Measurements from ENCODE around the gene CROCC2.

CROCC2 gene

GRCh38 chr2:240892925-240893324, 13.2 kb upstream of the CROCC2 start:
- no peak for DNase-seq

GRCh38 chr2:240893363-240893844, 12.7 kb upstream of the CROCC2 start:
- no peak for DNase-seq

DNA sequence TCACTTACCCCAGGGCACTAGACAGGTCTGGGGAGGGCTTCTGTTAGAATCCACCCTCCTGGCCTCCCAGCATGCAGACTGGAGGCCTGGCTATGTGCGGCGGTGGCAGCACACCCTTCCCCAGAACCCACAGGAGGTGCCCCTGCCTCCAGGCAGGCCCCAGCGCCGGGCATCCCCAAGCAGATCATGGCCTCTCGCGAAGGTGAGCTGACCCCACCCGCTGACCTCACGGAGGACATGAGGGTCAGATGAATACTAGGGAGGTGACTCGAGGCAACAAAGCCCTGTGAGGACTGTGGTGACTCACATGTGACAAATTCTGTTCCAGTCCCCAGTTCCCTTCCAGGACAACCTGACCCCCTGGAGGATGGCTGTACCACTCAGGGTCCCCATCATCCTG, 12.1 kb upstream of the CROCC2 start:
- no peak for DNase-seq

DNA sequence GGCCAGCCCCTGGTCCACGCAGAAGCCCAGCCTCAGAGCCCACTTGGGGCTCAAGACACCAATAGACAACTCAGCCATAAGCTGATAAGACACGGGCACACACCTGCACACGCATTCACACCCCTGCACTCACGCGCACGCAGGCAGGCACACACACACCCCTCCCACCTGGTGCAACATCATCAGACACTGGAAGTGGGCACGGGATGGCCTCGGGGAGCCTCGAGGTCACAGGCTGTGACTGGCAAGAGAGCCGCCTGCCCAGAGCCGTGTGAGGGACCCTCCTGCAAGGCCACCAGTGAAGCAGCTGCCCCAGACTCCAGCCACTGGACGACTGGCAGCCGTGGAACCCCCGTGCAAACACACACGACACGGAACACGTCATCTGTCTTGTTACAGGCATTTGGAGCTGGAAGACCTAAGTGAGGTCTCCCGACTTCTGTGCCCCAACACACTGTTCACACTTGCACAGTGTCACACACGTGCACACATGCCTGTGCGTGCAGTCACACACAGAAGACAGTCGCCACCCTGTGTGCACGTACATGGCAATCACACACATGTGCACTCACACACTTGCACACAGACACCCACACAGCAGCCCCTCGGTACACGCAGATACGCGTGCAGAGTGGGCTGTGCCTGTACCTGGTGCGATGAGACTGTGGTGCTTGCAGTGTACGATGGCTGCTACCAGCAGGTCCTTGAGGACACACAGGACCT, 11.1 kb upstream of the CROCC2 start:
- no peak for DNase-seq

DNA sequence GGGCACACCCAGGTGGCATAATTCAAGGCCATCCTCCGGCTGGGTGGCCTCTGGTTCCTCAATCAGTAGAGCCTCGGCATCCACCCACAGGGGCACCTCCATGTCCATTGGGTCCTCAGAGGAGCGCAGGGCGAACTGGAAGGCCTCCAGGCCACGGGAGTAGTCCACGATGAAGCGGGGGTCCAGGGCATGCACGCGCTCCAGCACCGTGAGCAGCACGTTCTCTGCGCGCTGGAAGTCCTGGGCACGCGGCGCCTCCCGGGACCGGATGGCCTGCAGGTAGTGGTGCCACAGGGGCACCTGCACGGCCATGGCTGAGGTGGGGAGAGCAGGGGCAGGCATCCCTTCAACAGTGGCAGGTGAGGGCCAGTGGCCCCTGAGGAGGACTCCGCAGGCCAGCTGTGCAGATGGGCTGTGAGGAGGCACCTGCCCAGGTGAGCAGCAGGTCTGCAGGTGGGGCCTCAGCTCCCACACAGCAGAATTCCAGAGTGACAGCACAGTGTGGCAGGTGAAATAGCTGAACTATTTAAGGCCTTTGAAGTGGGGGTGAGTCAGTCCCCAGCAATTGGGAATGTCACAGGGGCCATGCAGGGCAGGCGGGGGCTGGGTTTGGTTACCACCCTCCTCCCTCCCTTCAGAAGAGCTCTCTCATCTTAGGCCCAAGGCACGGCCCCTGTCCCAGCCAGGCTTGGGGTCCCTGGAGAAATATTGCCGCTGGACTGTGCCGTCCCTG, 10.3 kb upstream of the CROCC2 start, which contains the start of gene MAB21L4:
TSS of gene MAB21L4 (minus strand) at position 501 of the 733 bp plus-strand sequence. CDS start at position 342, 159 bp downstream.
- no peak for DNase-seq

DNA sequence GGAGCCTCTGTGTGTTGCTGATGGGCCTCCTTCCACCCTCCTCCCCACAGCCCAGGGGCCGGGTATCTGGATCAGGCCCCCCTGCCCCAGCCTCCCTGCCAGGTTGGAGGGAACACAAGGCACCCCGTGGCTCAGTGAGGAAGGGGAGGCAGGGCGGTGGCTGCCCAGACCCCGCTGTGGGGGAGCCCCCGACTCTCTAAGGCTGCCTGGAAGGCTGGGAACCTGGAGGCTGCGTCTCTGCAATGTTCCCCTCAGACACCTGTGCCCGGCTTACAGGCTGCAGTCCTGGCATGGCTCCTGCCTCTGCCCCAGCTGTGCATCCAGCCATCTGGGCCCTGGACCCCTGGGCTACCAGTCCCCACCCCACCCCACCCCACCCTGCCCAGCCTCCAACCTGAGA, 9.7 kb upstream of the CROCC2 start:
- no peak for DNase-seq

DNA sequence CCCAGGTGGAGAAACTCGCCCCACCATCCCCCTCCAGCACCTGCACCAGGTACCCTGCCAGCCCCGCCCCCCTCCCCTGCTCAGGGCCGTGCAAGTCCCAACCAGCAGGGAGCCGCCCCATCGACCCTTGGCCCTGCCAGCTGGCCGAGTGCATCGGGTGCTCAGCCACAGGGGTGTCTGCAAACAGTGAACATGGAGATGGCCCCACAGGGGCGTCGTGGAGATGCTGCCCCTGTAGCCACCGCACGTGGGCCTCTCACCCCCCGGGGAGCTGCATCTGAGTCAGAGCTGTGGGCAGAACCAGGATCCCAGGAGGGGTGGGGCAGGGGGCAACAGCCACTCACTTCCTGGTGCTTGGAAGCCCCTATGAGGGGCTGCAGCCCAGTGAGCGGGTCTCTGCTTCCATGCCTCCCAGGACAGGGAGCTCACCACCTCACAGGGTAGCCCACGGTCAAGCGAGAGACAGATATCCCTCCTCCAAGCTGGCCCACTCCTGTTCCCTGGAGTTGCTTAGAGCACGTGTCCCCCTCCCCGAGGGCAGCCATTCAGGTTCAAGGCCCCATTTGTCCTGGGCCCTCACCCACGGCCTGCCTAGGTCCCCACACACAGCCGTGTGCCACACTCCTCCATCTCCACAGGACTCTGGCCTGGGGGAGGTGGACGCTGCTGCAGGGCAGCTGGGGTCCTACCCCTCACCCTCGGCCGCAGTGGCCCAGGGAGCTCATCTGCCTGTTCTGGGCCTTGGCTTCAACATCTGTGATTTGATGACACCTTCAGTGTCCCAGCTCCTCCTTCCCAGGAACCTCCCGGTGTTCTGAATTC, 9.1 kb upstream of the CROCC2 start:
- no peak for DNase-seq

DNA sequence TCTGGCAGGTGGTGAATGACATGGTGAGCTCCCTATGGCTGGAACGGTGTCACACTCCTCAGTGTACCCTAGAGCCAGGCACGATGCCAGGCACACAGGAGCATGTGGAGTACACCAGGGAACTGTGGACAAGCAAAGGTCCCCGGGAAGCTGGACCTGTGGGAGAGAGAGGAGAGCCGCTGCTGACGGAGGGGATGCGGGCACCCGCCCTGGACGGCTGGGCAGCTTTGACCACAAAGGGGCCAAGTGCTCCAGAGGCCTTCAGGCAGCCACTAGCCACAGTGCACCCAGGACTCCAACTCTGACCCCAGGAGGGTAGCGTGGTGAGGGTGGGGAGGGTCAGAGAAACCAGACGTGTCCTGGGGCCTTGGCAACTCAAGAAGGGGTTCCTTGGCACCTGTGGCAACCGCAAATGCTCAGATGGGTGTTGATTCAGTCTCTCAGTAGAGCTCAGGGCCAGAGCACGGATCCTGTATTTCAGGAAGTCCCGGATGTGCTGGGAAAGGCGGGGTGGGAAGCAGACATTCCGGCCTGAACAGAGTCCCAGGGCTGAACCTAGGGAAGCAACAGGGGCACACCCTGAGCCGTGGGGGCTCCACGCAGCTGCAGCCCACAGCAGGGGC, 7.9 kb upstream of the CROCC2 start:
- no peak for DNase-seq

- no peak for DNase-seq
Observed at GRCh38 chr2:240898731-240899467, 7.2 kb upstream of the CROCC2 start.

DNA sequence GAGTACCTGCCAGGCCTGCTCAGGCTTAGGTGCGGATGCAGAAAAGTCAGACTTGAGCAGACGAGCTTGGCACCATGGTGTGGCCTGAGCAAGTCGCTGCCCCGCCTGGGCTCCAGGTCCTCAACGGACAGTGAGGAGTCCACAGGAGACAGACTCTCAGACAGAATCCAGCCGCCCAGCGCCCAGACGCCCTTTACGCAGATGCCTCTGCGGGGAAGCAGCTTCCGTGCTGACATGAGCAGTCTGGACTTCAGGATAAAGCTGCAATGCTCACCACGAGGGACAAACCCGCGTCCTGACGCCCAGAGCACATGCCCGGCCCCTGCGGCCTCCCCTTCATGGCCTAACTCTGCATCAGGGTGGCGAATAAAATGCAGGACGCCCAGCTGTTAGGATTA, 6.7 kb upstream of the CROCC2 start:
- no peak for DNase-seq

- DNase-seq, result no peak
Observed at GRCh38 chr2:240900141-240900860, 5.8 kb upstream of the CROCC2 start.

DNA sequence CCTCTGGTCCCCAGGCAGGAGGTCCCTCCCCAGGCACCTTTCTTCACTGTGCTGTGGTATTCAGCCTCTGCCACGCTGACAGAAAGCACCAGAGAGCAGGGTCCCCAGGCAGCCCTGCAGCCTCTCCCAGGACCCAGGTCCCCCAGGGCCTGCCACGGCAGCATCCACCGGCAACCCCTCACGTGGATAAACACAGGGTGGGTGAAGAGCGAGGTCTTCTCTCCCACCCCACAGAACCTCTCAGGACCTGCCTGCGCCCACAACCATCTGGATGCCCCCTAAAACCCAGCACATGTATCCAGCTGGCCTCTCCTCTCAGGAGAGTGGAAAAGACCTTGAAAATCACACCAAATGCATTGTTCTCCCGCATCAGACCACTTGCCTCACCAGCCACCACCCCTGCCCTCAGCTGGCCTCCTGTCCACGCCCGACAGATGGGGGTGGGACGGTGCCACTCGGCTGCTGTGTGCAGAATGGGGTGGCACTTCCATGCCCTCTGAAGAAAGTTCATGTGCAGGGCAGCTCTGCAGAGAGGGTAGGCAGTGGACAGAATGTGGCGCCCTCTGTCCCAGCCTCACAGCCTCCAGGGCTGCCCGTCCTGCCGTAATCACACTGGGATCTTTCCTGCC, 4.0 kb upstream of the CROCC2 start:
- no peak for DNase-seq

- DNase-seq, result no peak
Observed at GRCh38 chr2:240902615-240903041, 3.5 kb upstream of the CROCC2 start.

DNA sequence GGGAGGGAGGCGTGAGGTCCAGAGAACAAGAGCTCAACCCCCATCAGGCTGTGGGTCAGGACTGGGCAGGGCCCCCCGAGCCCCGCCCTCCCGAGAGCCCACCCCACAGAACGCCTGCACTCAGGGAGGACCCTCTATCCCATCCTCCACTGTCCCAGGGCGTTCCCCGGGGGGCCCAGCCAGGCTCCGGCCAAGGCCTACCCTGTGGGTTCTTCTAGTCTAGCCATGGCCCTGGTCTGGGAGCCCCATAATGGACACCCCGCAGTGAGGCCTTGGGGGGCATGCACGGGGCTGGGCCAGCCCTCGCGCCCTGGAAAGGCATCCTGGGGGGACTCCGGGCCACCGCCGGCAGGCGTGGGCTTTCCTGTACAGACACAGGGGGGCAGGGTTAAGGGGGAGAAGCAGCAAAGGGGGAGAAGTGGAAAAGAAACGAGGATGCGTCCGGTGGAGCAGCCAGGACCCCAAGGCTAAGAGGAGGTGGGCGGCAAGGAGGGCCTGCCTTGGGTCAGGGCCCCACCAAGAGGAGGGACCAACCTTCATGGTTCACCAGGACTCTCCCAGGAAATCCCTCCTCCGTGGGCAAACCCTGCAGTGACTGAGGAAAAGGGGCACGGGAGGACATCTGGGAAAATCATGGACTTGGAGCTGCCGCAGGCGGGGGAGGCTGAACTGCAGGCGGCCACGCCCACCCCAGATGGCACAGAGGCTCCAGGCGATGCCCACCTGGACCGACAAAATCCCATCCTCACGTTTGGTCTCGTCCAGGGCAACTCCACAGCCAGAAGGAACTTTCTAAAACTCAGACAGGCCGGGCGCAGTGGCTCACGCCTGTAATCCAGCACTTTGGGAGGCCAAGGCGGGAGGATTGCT, 2.7 kb upstream of the CROCC2 start:
- no peak for DNase-seq

DNA sequence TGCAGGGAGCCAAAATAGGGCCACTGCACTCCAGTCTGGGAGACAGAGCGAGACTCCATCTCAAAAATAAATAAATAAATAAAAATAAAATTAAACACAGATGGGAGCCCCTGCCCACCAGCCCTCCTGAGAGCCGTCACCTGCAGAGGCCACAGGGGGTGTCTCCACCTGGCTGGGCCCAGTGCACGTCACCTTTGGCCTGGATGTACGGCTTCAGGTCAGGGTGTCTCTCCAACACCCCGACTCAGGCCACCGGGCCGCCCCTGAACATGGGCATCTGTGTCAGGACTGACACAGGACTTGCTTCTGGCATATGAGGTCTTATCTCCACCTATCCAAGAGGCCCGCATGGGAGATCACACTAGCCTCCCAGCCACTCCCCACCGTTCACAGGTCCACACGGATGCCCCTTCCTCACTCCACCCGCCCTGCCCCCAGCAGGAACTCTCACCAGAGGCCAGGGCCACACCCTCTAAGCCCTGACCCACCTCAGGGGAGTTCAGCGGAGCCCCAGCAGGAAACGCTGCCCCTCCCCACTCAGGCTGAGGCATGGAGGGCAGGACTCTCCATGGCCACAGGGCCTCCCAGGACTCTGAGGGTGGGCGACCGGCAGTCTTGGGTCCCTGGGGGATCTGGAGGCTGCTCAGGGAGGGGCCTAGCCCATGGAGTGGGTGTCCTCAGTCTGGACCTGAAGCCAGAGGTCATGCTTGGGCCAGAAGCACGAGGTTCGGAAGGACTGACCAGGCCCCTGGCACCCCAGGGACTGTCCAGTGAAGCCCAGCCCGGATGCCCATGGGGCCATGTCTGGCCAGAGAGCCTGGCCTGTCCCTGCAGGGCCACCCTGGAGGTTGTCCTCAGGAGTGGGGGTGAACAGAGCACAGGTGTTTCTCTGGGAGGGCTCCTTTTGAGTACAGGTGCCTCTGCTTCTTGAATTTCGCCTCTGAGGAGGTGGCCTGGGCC, 1.6 kb upstream of the CROCC2 start:
- DNase-seq, result no peak

- DNase-seq, result no peak
Observed at GRCh38 chr2:240905176-240905781, 857 bp upstream of the CROCC2 start.

GRCh38 chr2:240906911-240907590, 915 bp downstream of the CROCC2 start:
- no peak for DNase-seq
